ENCODE results near the gene AFDN.

The AFDN gene

GRCh38 chr6:167838207-167838748 is 11.6 kb downstream of the AFDN start:
- H3K27ac ChIP-seq: no peak overlapping the region
- H2AFZ ChIP-seq (ENCODE audit: low read depth): no peak overlapping the region
- H3K27me3 ChIP-seq (ENCODE audit: insufficient read depth, low read depth): no peaks in the 10 kb centered on the region
- H3K4me2 ChIP-seq: no peak overlapping the region
- peaks cover 73% of the 10 kb centered on the region for H3K79me2 ChIP-seq (ENCODE audit: insufficient read depth, low read depth)
- H4K20me1 ChIP-seq (ENCODE audit: insufficient read depth): no peaks in the 10 kb centered on the region
- TF ChIP-seq CTCF (conservative IDR thresholded peaks at IDR 0.05; ENCODE audit: low read depth, low read length): no peak
- no peak overlapping the region for H3K9ac ChIP-seq
- H3K4me3 ChIP-seq (IDR thresholded peaks at IDR 0.05; ENCODE audit: insufficient read depth, low read depth, low read length): no peak overlapping the region
- peaks cover 18% of the 10 kb centered on the region for H3K4me1 ChIP-seq (ENCODE audit: low read depth, poor library complexity, severe bottlenecking)
- H3K36me3 ChIP-seq (ENCODE audit: insufficient read depth): no peaks in the 10 kb centered on the region

- H4K20me1 ChIP-seq (ENCODE audit: insufficient read depth): no peaks in the 10 kb centered on the region
- peaks cover 12% of the 10 kb centered on the region for H3K4me1 ChIP-seq (ENCODE audit: low read depth, poor library complexity, severe bottlenecking)
- peaks cover 64% of the 10 kb centered on the region for H3K79me2 ChIP-seq (ENCODE audit: insufficient read depth, low read depth)
- H3K9ac ChIP-seq: no peak overlapping the region
- no peak overlapping the region for H3K4me3 ChIP-seq (IDR thresholded peaks at IDR 0.05; ENCODE audit: insufficient read depth, low read depth, low read length)
- H3K27me3 ChIP-seq (ENCODE audit: insufficient read depth, low read depth): no peaks in the 10 kb centered on the region
- H3K4me2 ChIP-seq: no peak overlapping the region
- H3K36me3 ChIP-seq (ENCODE audit: insufficient read depth): no peaks in the 10 kb centered on the region
- no peak for TF ChIP-seq CTCF (conservative IDR thresholded peaks at IDR 0.05; ENCODE audit: low read depth, low read length)
- no peak overlapping the region for H3K27ac ChIP-seq
- H2AFZ ChIP-seq (ENCODE audit: low read depth): no peak overlapping the region
Observed at GRCh38 chr6:167839343-167839742, 12.6 kb downstream of the AFDN start.

GRCh38 chr6:167839755-167840154 is 13.0 kb downstream of the AFDN start:
- no peaks in the 10 kb centered on the region for H3K27me3 ChIP-seq (ENCODE audit: insufficient read depth, low read depth)
- peaks cover 61% of the 10 kb centered on the region for H3K79me2 ChIP-seq (ENCODE audit: insufficient read depth, low read depth)
- peaks cover 12% of the 10 kb centered on the region for H3K4me1 ChIP-seq (ENCODE audit: low read depth, poor library complexity, severe bottlenecking)
- no peak overlapping the region for H3K4me2 ChIP-seq
- H3K9ac ChIP-seq: no peak overlapping the region
- no peak overlapping the region for H3K27ac ChIP-seq
- H3K36me3 ChIP-seq (ENCODE audit: insufficient read depth): no peaks in the 10 kb centered on the region
- no peak for TF ChIP-seq CTCF (conservative IDR thresholded peaks at IDR 0.05; ENCODE audit: low read depth, low read length)
- H2AFZ ChIP-seq (ENCODE audit: low read depth): no peak overlapping the region
- no peak overlapping the region for H3K4me3 ChIP-seq (IDR thresholded peaks at IDR 0.05; ENCODE audit: insufficient read depth, low read depth, low read length)
- H4K20me1 ChIP-seq (ENCODE audit: insufficient read depth): no peaks in the 10 kb centered on the region

GRCh38 chr6:167840160-167840525 is 13.4 kb downstream of the AFDN start:
- peaks cover 12% of the 10 kb centered on the region for H3K4me1 ChIP-seq (ENCODE audit: low read depth, poor library complexity, severe bottlenecking)

More at GRCh38 chr6:167840160-167840525, 13.4 kb downstream of the AFDN start:
- Histone ChIP-seq H3K4me2 (no peak overlapping the region), H3K27ac (no peak overlapping the region), H3K79me2 (ENCODE audit: insufficient read depth, low read depth) (peaks cover 57% of the 10 kb centered on the region), H4K20me1 (ENCODE audit: insufficient read depth) (no peaks in the 10 kb centered on the region), H3K9ac (no peak overlapping the region), H3K27me3 (ENCODE audit: insufficient read depth, low read depth) (no peaks in the 10 kb centered on the region), H3K4me3 (IDR thresholded peaks at IDR 0.05; ENCODE audit: insufficient read depth, low read depth, low read length) (no peak overlapping the region), H3K36me3 (ENCODE audit: insufficient read depth) (no peaks in the 10 kb centered on the region), H2AFZ (ENCODE audit: low read depth) (no peak overlapping the region)
- no peak for TF ChIP-seq CTCF (conservative IDR thresholded peaks at IDR 0.05; ENCODE audit: low read depth, low read length)

All from KMS-11 (cell line).